ENCODE data around the gene CPEB4.

- TF ChIP-seq CTCF (IDR thresholded peaks at IDR 0.05), result no peak
- TF ChIP-seq EP300 (IDR thresholded peaks at IDR 0.05), result peak in 1 of 2 donors; percentile 55
- TF ChIP-seq POLR2A (IDR thresholded peaks at IDR 0.05), result no peak
Measured at GRCh38 chr5:173926359-173926758, 38.2 kb downstream of the CPEB4 start.

Measured in tibial nerve (tissue), 4 donors.